Hepatocyte (in vitro differentiated cells): ENCODE measurements around the gene CTXN3. TPM values are rescaled to one million over a fixed set of nuclear protein-coding genes. Genes with fewer than 3 reads are reported as not detected.

Experiments
- DNase-seq: peaks from one replicate; pipeline ENCODE4 v3.0.0-alpha.2; 2016; ENCODE audit warnings: low spot score
- H2AFZ ChIP-seq: fragments of 200-600 bp; sonication (generic); 2 replicates; pipeline ENCODE4 v1.6.0; 2016; ENCODE audit warnings: antibody characterized with exemption, mild to moderate bottlenecking
- H3K27ac ChIP-seq: fragments of 200-600 bp; sonication (generic); 2 replicates; pipeline ENCODE4 v1.5.1; 2016; ENCODE audit warnings: mild to moderate bottlenecking
- H3K27me3 ChIP-seq: fragments of 200-600 bp; sonication (generic); 2 replicates; pipeline ENCODE4 v1.6.1; 2016
- H3K36me3 ChIP-seq: fragments of 200-600 bp; sonication (generic); replicated peaks from 2 replicates; pipeline ENCODE4 v1.5.1; 2016; ENCODE audit warnings: low read depth; ENCODE audit not compliant: insufficient read depth
- H3K4me1 ChIP-seq: fragments of 200-600 bp; sonication (generic); 2 replicates; pipeline ENCODE4 v1.5.1; 2016; ENCODE audit warnings: mild to moderate bottlenecking, moderate library complexity; ENCODE audit not compliant: insufficient read depth
- H3K4me2 ChIP-seq: fragments of 200-600 bp; sonication (generic); 2 replicates; pipeline ENCODE4 v1.6.0; 2016
- H3K4me3 ChIP-seq: fragments of 200-600 bp; sonication (generic); 2 replicates; pipeline ENCODE4 v1.5.1; 2016; ENCODE audit warnings: mild to moderate bottlenecking
- H3K79me2 ChIP-seq: fragments of 200-600 bp; sonication (generic); 2 replicates; pipeline ENCODE4 v1.6.0; 2017; ENCODE audit warnings: mild to moderate bottlenecking
- H3K9me2 ChIP-seq: fragments of 200-600 bp; sonication (generic); replicated peaks from 2 replicates; pipeline ENCODE4 v1.6.0; 2017; ENCODE audit warnings: mild to moderate bottlenecking; ENCODE audit not compliant: insufficient read depth
- H3K9me3 ChIP-seq: fragments of 200-600 bp; sonication (generic); 2 replicates; pipeline ENCODE4 v1.5.1; 2016; ENCODE audit warnings: low read depth, mild to moderate bottlenecking
- H4K20me1 ChIP-seq: fragments of 200-600 bp; sonication (generic); 2 replicates; pipeline ENCODE4 v1.6.0; 2016; ENCODE audit warnings: mild to moderate bottlenecking; ENCODE audit not compliant: insufficient read depth, poor library complexity, severe bottlenecking
- CTCF ChIP-seq: fragments of 200-600 bp; sonication (generic); IDR thresholded peaks from 2 replicates; pipeline ENCODE4 v1.5.1; 2016; ENCODE audit warnings: antibody characterized with exemption, mild to moderate bottlenecking; ENCODE audit not compliant: poor library complexity
- EZH2 ChIP-seq: fragments of 200-600 bp; sonication (generic); IDR thresholded peaks from 2 replicates; pipeline ENCODE4 v1.6.1; 2016; ENCODE audit warnings: antibody characterized with exemption, mild to moderate bottlenecking, borderline replicate concordance
- EZH2phosphoT487 ChIP-seq: fragments of 200-600 bp; sonication (generic); IDR thresholded peaks from one replicate; pipeline ENCODE4 v1.6.1; 2018; ENCODE audit warnings: antibody characterized with exemption, mild to moderate bottlenecking, low read depth, moderate library complexity; ENCODE audit not compliant: unreplicated experiment, severe bottlenecking
- WGBS: methylation state at CpG from one replicate; pipeline ENCODE4 v1.1.6; 2016; ENCODE audit warnings: low lambda C conversion rate; ENCODE audit errors: missing lambda C conversion rate; 5-methylcytosine and 5-hydroxymethylcytosine counted together
- polyA plus RNA-seq: library from polyadenylated mRNA; unstranded; fragments of >200 nt; fragmentation: Nextera tagmentation; extraction: Ambion mirVana; gene quantifications from 2 replicates; pipeline ENCODE4 v1.2.1, GENCODE V29; 2016
- total RNA-seq: library from RNA; depleted of rRNA; stranded (reverse); fragments of >200 nt; gene quantifications from 2 replicates; pipeline ENCODE4 v1.2.3, GENCODE V29; 2014

The CTXN3 gene
- total and polyA plus RNA-seq, 2 experiments from 2014 or later: not detected

DNA sequence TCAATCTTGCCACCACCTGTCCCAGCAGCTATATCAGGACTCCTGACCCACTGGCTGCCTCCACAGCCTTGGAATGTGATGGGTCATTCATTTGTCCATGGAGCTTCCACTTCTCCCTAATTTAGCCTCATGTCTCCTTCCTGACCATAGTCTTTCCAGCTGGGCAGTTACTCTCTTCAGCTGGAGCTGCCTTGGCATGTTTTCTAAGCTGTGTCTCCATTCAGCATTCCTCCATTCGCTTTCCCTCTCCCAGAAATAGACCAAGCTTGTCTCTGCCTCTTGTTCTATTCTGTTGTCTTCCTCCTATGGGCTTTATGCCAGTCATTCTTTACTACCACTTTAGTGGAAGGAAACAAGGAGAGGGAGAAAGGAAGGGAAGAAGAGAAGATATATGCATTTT, 5.3 kb upstream of the CTXN3 start:
- H3K9me3 ChIP-seq: no peaks in the 10 kb centered on the region
- H3K4me2 ChIP-seq: no peak overlapping the region
- H3K4me3 ChIP-seq: no peak overlapping the region
- no peaks in the 10 kb centered on the region for H3K4me1 ChIP-seq
- no peaks in the 10 kb centered on the region for H3K27me3 ChIP-seq
- WGBS: 100% methylated on average over 1 of the region's 1 CpG
- no peak overlapping the region for H3K27ac ChIP-seq
- H4K20me1 ChIP-seq: no peaks in the 10 kb centered on the region
- DNase-seq: no peak
- H2AFZ ChIP-seq: no peak overlapping the region
- TF ChIP-seq EZH2: no peak
- TF ChIP-seq CTCF: no peak
- no peak for TF ChIP-seq EZH2phosphoT487
- no peaks in the 10 kb centered on the region for H3K9me2 ChIP-seq
- H3K79me2 ChIP-seq: no peaks in the 10 kb centered on the region
- H3K36me3 ChIP-seq: no peaks in the 10 kb centered on the region

DNA sequence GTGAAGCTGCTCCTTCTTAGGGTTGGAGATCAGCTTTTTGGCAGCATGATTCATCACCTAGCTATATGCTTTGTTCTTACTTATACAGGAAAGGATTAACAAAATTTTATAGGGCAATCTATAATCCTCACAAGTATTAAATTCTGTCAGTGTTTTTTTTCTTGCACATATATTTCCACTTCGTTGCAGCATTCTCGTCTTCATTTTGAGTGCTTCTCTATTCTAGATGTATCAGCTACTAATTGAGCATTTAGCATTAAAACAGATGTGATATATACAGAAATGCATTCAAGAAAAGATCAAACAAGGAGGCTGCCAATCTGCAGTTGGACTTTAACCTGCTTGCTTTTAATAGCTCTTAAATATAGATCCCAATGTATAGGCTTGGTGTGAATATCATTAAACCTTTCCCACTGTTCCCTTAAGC, 3.6 kb upstream of the CTXN3 start:
- no peak overlapping the region for H3K4me2 ChIP-seq
- WGBS: 67% methylated on average over 2 of the region's 2 CpGs
- TF ChIP-seq EZH2phosphoT487 (no peak), CTCF (no peak), EZH2 (no peak)
- H3K4me3 ChIP-seq: no peak overlapping the region
- H3K4me1 ChIP-seq: no peaks in the 10 kb centered on the region
- no peak overlapping the region for H3K27ac ChIP-seq
- no peak for DNase-seq
- no peaks in the 10 kb centered on the region for H3K9me2 ChIP-seq
- H3K9me3 ChIP-seq: no peaks in the 10 kb centered on the region
- no peaks in the 10 kb centered on the region for H3K79me2 ChIP-seq
- H4K20me1 ChIP-seq: no peaks in the 10 kb centered on the region
- H2AFZ ChIP-seq: no peak overlapping the region
- no peaks in the 10 kb centered on the region for H3K27me3 ChIP-seq
- no peaks in the 10 kb centered on the region for H3K36me3 ChIP-seq

DNA sequence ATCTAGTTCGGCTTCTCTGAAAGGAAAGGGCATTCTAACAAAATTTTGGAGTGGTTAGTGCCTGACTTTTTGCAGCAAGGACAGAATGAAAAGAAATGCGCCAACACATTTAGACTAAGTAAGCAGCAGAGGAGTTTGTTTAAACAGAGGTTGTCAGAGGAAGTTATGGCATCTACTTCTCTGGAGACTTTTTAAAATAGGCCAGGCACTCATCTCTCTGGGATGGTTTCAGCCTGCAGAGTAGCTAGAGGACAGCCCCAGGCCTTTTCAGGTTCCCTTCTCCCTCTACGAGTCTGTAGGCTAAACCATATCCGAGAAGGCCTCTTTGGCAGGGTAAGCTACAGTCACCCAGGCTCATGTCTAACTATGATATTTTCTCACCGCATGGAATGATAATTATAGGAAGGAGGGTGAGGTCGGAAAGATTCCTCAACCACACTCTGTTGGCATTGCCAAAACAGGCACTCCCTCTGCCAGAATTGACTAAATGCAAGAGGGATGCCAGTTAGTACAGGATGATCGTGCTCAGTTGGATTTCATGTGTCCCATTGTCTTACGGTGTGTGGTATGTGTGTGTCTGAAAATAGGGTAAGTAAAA, 1.4 kb upstream of the CTXN3 start:
- Histone ChIP-seq H3K4me3 (no peak overlapping the region), H3K9me3 (no peaks in the 10 kb centered on the region), H2AFZ (no peak overlapping the region), H4K20me1 (no peaks in the 10 kb centered on the region), H3K4me2 (no peak overlapping the region), H3K36me3 (no peaks in the 10 kb centered on the region), H3K27me3 (no peaks in the 10 kb centered on the region), H3K79me2 (no peaks in the 10 kb centered on the region), H3K9me2 (no peaks in the 10 kb centered on the region), H3K27ac (no peak overlapping the region), H3K4me1 (no peaks in the 10 kb centered on the region)
- no peak for DNase-seq
- 88% methylated on average over 8 of the region's 8 CpGs for WGBS
- TF ChIP-seq CTCF: no peak
- no peak for TF ChIP-seq EZH2
- no peak for TF ChIP-seq EZH2phosphoT487
